ENCODE results near the gene FGF3. TPM values are rescaled to one million over a fixed set of nuclear protein-coding genes. Genes with fewer than 3 reads are reported as not detected.

FGF3 gene
- total RNA-seq, 2 experiments from 2014 or later = not detected

DNA sequence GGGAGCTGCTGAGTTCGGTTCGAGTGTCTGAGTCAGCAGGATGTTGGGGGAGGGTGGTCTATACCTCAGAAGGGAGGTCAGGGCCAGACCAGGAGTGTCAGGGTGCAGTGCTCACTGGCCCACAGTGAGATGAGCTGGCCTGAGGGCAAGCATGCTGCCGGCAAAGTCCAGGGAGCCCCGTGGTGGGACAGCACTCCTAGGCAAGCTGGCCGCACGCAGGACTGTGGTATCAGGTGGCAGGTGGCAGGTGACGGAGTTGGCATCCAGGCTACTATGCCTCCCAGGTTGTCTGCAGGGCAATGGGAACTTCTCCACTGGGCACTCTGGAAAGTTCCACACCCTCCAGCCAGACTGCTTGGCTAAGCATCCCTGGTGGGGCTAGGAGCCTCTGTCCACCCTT is 4.8 kb downstream of the FGF3 start:
- Mint-ChIP-seq H3K9me3 (no peaks in the 10 kb centered on the region), H3K36me3 (ENCODE audit: low read depth) (no peaks in the 10 kb centered on the region), H3K4me3 (no peak overlapping the region), H3K27ac (no peak overlapping the region), H3K4me1 (ENCODE audit: low read depth) (no peaks in the 10 kb centered on the region), H3K27me3 (peaks cover 31% of the 10 kb centered on the region)
- DNase-seq (no peak), ATAC-seq (ENCODE audit: poor library complexity) (no peak)
- H3K27me3 ChIP-seq (ENCODE audit: control insufficient read depth in 1 of 2, insufficient read depth in 2 of 2, low read length in 2 of 2) = peaks cover 11 to 38% of the 10 kb centered on the region in 2 experiments
- no peaks in the 10 kb centered on the region for H3K36me3 ChIP-seq (ENCODE audit: insufficient read depth, low read length)
- no peak overlapping the region for H3K27ac ChIP-seq (ENCODE audit: low read depth in 1 of 2, low read length in 2 of 2)
- no peaks in the 10 kb centered on the region for H3K9me3 ChIP-seq (ENCODE audit: control insufficient read depth in 1 of 2, insufficient read depth in 1 of 2, low read length in 2 of 2)
- no peaks in the 10 kb centered on the region for H3K4me1 ChIP-seq (ENCODE audit: insufficient read depth, low read length)
- ChIA-PET POLR2A (no interaction called here), CTCF (no interaction called here)
- H3K4me3 ChIP-seq (ENCODE audit: low read length) = no peak overlapping the region
- TF ChIP-seq, protein P1, sequence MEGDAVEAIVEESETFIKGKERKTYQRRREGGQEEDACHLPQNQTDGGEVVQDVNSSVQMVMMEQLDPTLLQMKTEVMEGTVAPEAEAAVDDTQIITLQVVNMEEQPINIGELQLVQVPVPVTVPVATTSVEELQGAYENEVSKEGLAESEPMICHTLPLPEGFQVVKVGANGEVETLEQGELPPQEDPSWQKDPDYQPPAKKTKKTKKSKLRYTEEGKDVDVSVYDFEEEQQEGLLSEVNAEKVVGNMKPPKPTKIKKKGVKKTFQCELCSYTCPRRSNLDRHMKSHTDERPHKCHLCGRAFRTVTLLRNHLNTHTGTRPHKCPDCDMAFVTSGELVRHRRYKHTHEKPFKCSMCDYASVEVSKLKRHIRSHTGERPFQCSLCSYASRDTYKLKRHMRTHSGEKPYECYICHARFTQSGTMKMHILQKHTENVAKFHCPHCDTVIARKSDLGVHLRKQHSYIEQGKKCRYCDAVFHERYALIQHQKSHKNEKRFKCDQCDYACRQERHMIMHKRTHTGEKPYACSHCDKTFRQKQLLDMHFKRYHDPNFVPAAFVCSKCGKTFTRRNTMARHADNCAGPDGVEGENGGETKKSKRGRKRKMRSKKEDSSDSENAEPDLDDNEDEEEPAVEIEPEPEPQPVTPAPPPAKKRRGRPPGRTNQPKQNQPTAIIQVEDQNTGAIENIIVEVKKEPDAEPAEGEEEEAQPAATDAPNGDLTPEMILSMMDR (IDR thresholded peaks at IDR 0.05) = no peak
- intact Hi-C loops (cut with DNase I, micrococcal nuclease) = no loop called here

DNA sequence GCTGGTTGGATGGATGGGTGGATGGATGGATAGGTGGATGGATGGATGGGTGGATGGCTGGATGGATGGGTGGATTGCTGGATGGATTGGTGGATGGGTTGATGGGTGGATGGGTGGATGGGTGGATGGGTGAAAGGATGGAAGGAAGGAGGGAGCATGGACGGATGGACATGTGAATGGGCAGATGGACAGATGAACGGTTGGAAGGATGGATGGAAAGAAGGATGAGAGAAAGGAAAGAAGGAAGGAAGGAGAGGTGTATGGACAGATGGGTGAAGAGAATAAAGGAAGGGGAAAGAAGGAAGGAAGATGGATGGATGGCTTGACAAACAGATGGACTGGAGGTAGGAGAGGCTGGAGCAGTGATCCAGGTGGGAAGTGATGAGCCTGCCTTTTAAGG is 5.4 kb downstream of the FGF3 start:
- Histone ChIP-seq H3K9me3 (ENCODE audit: control insufficient read depth in 1 of 2, insufficient read depth in 1 of 2, low read length in 2 of 2) (no peaks in the 10 kb centered on the region), H3K27me3 (ENCODE audit: control insufficient read depth in 1 of 2, insufficient read depth in 2 of 2, low read length in 2 of 2) (peaks cover 11 to 39% of the 10 kb centered on the region in 2 experiments), H3K4me3 (ENCODE audit: low read length) (no peak overlapping the region), H3K36me3 (ENCODE audit: insufficient read depth, low read length) (no peaks in the 10 kb centered on the region), H3K4me1 (ENCODE audit: insufficient read depth, low read length) (no peaks in the 10 kb centered on the region), H3K27ac (ENCODE audit: low read depth in 1 of 2, low read length in 2 of 2) (no peak overlapping the region)
- TF ChIP-seq, protein P1 (IDR thresholded peaks at IDR 0.05) = no peak
- ChIA-PET CTCF (no interaction called here), POLR2A (no interaction called here)
- ATAC-seq (ENCODE audit: poor library complexity) (no peak), DNase-seq (no peak)
- H3K36me3 Mint-ChIP-seq (ENCODE audit: low read depth) = no peaks in the 10 kb centered on the region
- no peak overlapping the region for H3K27ac Mint-ChIP-seq
- H3K27me3 Mint-ChIP-seq = peaks cover 33% of the 10 kb centered on the region
- no peaks in the 10 kb centered on the region for H3K9me3 Mint-ChIP-seq
- no peak overlapping the region for H3K4me3 Mint-ChIP-seq
- no peaks in the 10 kb centered on the region for H3K4me1 Mint-ChIP-seq (ENCODE audit: low read depth)
- intact Hi-C loops (cut with DNase I, micrococcal nuclease) = no loop called here

DNA sequence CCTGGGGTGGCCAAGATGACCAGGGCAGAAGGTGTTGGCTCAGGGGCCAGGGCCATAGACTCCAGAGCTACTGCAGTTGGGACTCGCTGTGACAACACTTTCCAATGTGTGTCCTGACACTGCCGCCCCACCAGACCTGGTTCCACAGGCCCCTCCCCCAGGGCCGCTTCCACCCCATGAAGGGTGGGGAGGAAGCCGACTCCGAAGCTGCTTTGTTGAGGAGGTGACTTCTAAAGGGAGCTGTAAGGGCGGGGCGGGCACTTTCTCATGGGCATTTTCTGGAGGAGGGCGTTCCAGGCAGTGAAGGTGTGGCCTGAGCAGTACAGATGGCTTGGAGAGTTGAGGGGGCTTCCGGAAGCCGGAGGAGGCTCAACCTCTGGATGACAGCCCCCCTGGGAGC is 6.3 kb downstream of the FGF3 start:
- H3K4me1 Mint-ChIP-seq (ENCODE audit: low read depth) = no peaks in the 10 kb centered on the region
- H3K36me3 ChIP-seq (ENCODE audit: insufficient read depth, low read length) = no peaks in the 10 kb centered on the region
- H3K27me3 ChIP-seq (ENCODE audit: control insufficient read depth in 1 of 2, insufficient read depth in 2 of 2, low read length in 2 of 2) = peaks cover 11 to 45% of the 10 kb centered on the region in 2 experiments
- no peaks in the 10 kb centered on the region for H3K4me1 ChIP-seq (ENCODE audit: insufficient read depth, low read length)
- H3K27ac Mint-ChIP-seq = no peak overlapping the region
- TF ChIP-seq, protein P1 (IDR thresholded peaks at IDR 0.05) = no peak
- intact Hi-C loops (cut with DNase I, micrococcal nuclease) = no loop called here
- ATAC-seq (ENCODE audit: poor library complexity) (no peak), DNase-seq (no peak)
- ChIA-PET CTCF (no interaction called here), POLR2A (no interaction called here)
- H3K27ac ChIP-seq (ENCODE audit: low read depth in 1 of 2, low read length in 2 of 2) = no peak overlapping the region
- no peaks in the 10 kb centered on the region for H3K9me3 Mint-ChIP-seq
- no peaks in the 10 kb centered on the region for H3K36me3 Mint-ChIP-seq (ENCODE audit: low read depth)
- no peak overlapping the region for H3K4me3 ChIP-seq (ENCODE audit: low read length)
- H3K4me3 Mint-ChIP-seq = no peak overlapping the region
- H3K27me3 Mint-ChIP-seq = peaks cover 33% of the 10 kb centered on the region
- no peaks in the 10 kb centered on the region for H3K9me3 ChIP-seq (ENCODE audit: control insufficient read depth in 1 of 2, insufficient read depth in 1 of 2, low read length in 2 of 2)

All from CD4-positive, alpha-beta T cell (primary cell).